Measurements from ENCODE around the gene SEPTIN5. TPM values are rescaled to one million over a fixed set of nuclear protein-coding genes. Genes with fewer than 3 reads are reported as not detected.
"Not testable (repeated sequence)": the region's sequence is repeated elsewhere in the genome, so short reads cannot be mapped to it uniquely, and the experiment has no call there.

SEPTIN5 gene
- total RNA-seq, 1 donor from 2014 or later, result 23.4 TPM

GRCh38 chr22:19680911-19681862, 33.1 kb upstream of the SEPTIN5 start:
- no peak for DNase-seq (ENCODE audit: low read depth in 2 of 2)

GRCh38 chr22:19681863-19682245, 32.4 kb upstream of the SEPTIN5 start:
- no peak for DNase-seq (ENCODE audit: low read depth in 2 of 2)

GRCh38 chr22:19686946-19687345, 27.4 kb upstream of the SEPTIN5 start:
- no peak for DNase-seq (ENCODE audit: low read depth in 2 of 2)

- no peak for DNase-seq (ENCODE audit: low read depth in 2 of 2)
Measured at GRCh38 chr22:19687561-19688300, 26.6 kb upstream of the SEPTIN5 start.

- no peak for DNase-seq (ENCODE audit: low read depth in 2 of 2)
Measured at GRCh38 chr22:19688301-19689290, 25.7 kb upstream of the SEPTIN5 start.

GRCh38 chr22:19689408-19689807, 24.9 kb upstream of the SEPTIN5 start:
- no peak for DNase-seq (ENCODE audit: low read depth in 2 of 2)

- DNase-seq (ENCODE audit: low read depth in 2 of 2), result no peak
Measured at GRCh38 chr22:19691007-19691720, 23.1 kb upstream of the SEPTIN5 start.

GRCh38 chr22:19691721-19692341, 22.5 kb upstream of the SEPTIN5 start:
- DNase-seq (ENCODE audit: low read depth in 2 of 2), result no peak

- DNase-seq (ENCODE audit: low read depth in 2 of 2), result no peak
Measured at GRCh38 chr22:19693581-19693980, 20.7 kb upstream of the SEPTIN5 start.

- DNase-seq (ENCODE audit: low read depth in 2 of 2), result no peak
Measured at GRCh38 chr22:19693981-19694670, 20.2 kb upstream of the SEPTIN5 start.

GRCh38 chr22:19694696-19695095, 19.6 kb upstream of the SEPTIN5 start:
- no peak for DNase-seq (ENCODE audit: low read depth in 2 of 2)

GRCh38 chr22:19696504-19697276, 17.6 kb upstream of the SEPTIN5 start:
- DNase-seq (ENCODE audit: low read depth in 2 of 2), result no peak

GRCh38 chr22:19697871-19698270, 16.4 kb upstream of the SEPTIN5 start:
- not testable (repeated sequence) for DNase-seq (ENCODE audit: low read depth in 2 of 2)

GRCh38 chr22:19700790-19701419, 13.4 kb upstream of the SEPTIN5 start:
- no peak for DNase-seq (ENCODE audit: low read depth in 2 of 2)

- no peak for DNase-seq (ENCODE audit: low read depth in 2 of 2)
Measured at GRCh38 chr22:19701420-19702145, 12.7 kb upstream of the SEPTIN5 start.

GRCh38 chr22:19703869-19704268, 10.4 kb upstream of the SEPTIN5 start:
- no peak for DNase-seq (ENCODE audit: low read depth in 2 of 2)

- DNase-seq (ENCODE audit: low read depth in 2 of 2), result no peak
Measured at GRCh38 chr22:19704355-19705015, 9.8 kb upstream of the SEPTIN5 start.

Data from dermis microvascular lymphatic vessel endothelial cell (primary cell).